ENCODE measurements around the gene HADHB.

DNA sequence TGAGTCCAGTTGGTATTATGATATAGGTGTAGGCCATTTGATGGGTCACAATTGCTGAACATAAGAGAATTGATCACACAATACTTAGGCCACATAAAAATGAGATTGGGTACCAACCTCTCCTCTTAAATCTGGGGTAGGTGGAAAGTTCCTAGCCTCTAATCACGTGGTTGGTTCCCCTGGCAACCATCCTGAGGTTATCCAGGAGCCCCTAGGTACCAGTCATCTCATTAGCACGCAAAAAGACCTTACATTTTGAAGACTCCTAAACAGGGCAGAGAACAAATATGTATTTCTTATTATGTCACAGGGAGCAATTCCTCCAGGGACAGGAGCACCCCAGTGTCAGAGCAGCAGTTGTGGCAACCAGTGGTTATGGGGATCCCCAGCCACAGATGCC, 88.6 kb downstream of the HADHB start:
- TF ChIP-seq, protein P1, sequence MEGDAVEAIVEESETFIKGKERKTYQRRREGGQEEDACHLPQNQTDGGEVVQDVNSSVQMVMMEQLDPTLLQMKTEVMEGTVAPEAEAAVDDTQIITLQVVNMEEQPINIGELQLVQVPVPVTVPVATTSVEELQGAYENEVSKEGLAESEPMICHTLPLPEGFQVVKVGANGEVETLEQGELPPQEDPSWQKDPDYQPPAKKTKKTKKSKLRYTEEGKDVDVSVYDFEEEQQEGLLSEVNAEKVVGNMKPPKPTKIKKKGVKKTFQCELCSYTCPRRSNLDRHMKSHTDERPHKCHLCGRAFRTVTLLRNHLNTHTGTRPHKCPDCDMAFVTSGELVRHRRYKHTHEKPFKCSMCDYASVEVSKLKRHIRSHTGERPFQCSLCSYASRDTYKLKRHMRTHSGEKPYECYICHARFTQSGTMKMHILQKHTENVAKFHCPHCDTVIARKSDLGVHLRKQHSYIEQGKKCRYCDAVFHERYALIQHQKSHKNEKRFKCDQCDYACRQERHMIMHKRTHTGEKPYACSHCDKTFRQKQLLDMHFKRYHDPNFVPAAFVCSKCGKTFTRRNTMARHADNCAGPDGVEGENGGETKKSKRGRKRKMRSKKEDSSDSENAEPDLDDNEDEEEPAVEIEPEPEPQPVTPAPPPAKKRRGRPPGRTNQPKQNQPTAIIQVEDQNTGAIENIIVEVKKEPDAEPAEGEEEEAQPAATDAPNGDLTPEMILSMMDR (conservative IDR thresholded peaks at IDR 0.05 in 1 of 2, IDR thresholded peaks at IDR 0.05 in 1 of 2; ENCODE audit: extremely low read depth in 1 of 2, insufficient read depth in 1 of 2, low read depth in 1 of 2, low read length in 2 of 2) = no peak
- no peak for TF ChIP-seq EZH2 (IDR thresholded peaks at IDR 0.05; ENCODE audit: borderline replicate concordance, low read length)
